PC-9 (cell line): ENCODE results near the gene ABCD4. TPM values are rescaled to one million over a fixed set of nuclear protein-coding genes. Genes with fewer than 3 reads are reported as not detected.
A peak's percentile ranks its signal among the peaks of the same experiment; 100 is the strongest.

ENCODE experiments used
- BruUV-seq: library from RNA; stranded (reverse); fragments of 400-500 nt; replicated peaks from 2 replicates; lab custom pipeline; 2021; lab: Mats Ljungman, UMichigan
- CTCF ChIA-PET: fragments of 300-600 bp; sonication (Branson Sonifier 250); formaldehyde crosslinking; loops from one replicate; lab custom pipeline; 2022; ENCODE audit warnings: antibody characterized with exemption; lab: Charles Lee
- POLR2A ChIA-PET: fragments of 300-600 bp; sonication (Branson Sonifier 250); formaldehyde crosslinking; loops from one replicate; lab custom pipeline; 2022; ENCODE audit warnings: antibody characterized with exemption; ENCODE audit not compliant: unreplicated experiment; lab: Charles Lee
- DNase-seq, 2 experiments: peaks; one replicate each; pipeline versions ENCODE4 v3.0.0 to v3.0.0-alpha.2; 2015 to 2022; ENCODE audit warnings: mixed read lengths in 1 of 2
- H2AFZ ChIP-seq: fragments of 200-600 bp; sonication (generic); 2 replicates; pipeline ENCODE4 v1.8.1; 2017; ENCODE audit warnings: antibody characterized with exemption
- H3F3A ChIP-seq: fragments of 200-600 bp; sonication (generic); 2 replicates; pipeline ENCODE4 v1.8.1; 2017; ENCODE audit warnings: antibody characterized with exemption, mild to moderate bottlenecking, low read depth; ENCODE audit not compliant: insufficient read depth
- H3K27ac ChIP-seq: fragments of 200-600 bp; sonication (generic); 2 replicates; pipeline ENCODE4 v1.6.1; 2016; ENCODE audit warnings: mixed run types
- H3K27me3 ChIP-seq: fragments of 200-600 bp; sonication (generic); 2 replicates; pipeline ENCODE4 v1.6.1; 2016; ENCODE audit warnings: low read depth, mixed run types; ENCODE audit not compliant: insufficient read depth
- H3K36me3 ChIP-seq: fragments of 200-600 bp; sonication (generic); 2 replicates; pipeline ENCODE4 v1.6.1; 2016; ENCODE audit warnings: low read depth, mixed run types
- H3K4me1 ChIP-seq: fragments of 200-600 bp; sonication (generic); replicated peaks from 2 replicates; pipeline ENCODE4 v1.6.1; 2016; ENCODE audit warnings: mixed run types; ENCODE audit not compliant: insufficient read depth
- H3K4me2 ChIP-seq: fragments of 200-600 bp; sonication (generic); 2 replicates; pipeline ENCODE4 v1.6.1; 2017; ENCODE audit warnings: mixed run types
- H3K4me3 ChIP-seq: fragments of 200-600 bp; sonication (generic); 2 replicates; pipeline ENCODE4 v1.6.1; 2016; ENCODE audit warnings: mixed run types
- H3K79me2 ChIP-seq: fragments of 200-600 bp; sonication (generic); 2 replicates; pipeline ENCODE4 v1.6.1; 2017; ENCODE audit warnings: low read depth, mixed run types
- H3K9me2 ChIP-seq: fragments of 200-600 bp; sonication (generic); 2 replicates; pipeline ENCODE4 v1.8.1; 2017; ENCODE audit warnings: mild to moderate bottlenecking; ENCODE audit not compliant: insufficient read depth
- H3K9me3 ChIP-seq: fragments of 200-600 bp; sonication (generic); 2 replicates; pipeline ENCODE4 v1.8.1; 2016; ENCODE audit warnings: low read depth; ENCODE audit not compliant: insufficient read depth
- H4K20me1 ChIP-seq: fragments of 200-600 bp; sonication (generic); 2 replicates; pipeline ENCODE4 v1.8.1; 2017; ENCODE audit not compliant: insufficient read depth
- EZH2 ChIP-seq: fragments of 200-600 bp; sonication (generic); IDR thresholded peaks from 2 replicates; pipeline ENCODE4 v1.8.0; 2017; ENCODE audit warnings: antibody characterized with exemption, low read depth
- intact Hi-C: fragments of 100-400 bp; cut with micrococcal nuclease; formaldehyde crosslinking; loops from one replicate; pipeline ENCODE4 v1.10.0; 2022; ENCODE audit not compliant: unreplicated experiment
- total RNA-seq: library from RNA; stranded (reverse); gene quantifications from 2 replicates; pipeline ENCODE4 v1.2.3, GENCODE V29; 2021
- TF ChIP-seq, protein P1 (sequence below): fragments of 200-600 bp; sonication (generic); conservative IDR thresholded peaks from 2 replicates; pipeline ENCODE4 v1.6.1; 2017; ENCODE audit warnings: mixed run types, antibody characterized with exemption, mild to moderate bottlenecking, moderate library complexity

Gene ABCD4
- total RNA-seq, 1 experiment from 2014 or later = 150 TPM

DNA sequence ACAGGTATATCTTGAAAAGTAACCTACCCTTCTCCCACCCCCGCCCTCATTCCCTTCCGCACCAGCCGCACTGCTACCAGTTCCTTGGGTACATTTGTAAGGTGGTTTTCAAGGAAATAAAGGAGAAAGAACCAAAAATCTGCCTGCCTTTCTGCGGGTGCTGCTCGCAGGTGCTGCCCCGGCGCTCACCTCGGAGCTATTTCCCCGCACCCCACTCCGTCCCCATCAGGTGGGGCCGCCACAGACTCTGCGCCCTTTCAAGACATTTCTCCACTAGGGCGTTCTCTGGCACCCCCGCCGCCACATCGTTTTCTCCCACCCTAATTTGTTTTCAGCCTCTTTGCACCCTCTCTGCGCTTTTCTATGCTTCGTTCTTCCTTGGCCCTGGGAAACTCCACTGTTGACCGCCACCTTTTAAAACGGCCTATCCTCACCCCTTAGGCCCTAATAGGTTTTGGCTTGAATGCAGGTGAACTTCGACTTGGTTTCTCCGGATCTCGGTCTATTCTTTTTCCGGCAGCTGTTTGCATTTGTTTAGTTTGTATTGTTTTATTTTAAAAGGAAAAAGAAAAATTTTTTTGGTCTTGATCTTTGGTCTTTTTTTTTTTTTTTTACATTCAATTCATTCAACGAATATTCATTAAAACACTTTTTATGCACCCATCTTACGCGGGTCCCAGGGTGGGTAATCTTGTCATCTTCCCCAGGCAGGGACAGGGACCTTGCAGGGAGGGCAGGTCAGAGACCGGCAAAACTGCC lies 60.5 kb downstream of the ABCD4 start:
- no TSS peak for BruUV-seq
- Histone ChIP-seq H3F3A (no peaks in the 10 kb centered on the region), H3K4me1 (no peaks in the 10 kb centered on the region), H2AFZ (no peak overlapping the region), H4K20me1 (no peaks in the 10 kb centered on the region), H3K27ac (no peak overlapping the region), H3K79me2 (no peaks in the 10 kb centered on the region), H3K4me2 (no peak overlapping the region), H3K4me3 (no peak overlapping the region), H3K27me3 (peaks cover 77% of the 10 kb centered on the region), H3K36me3 (no peaks in the 10 kb centered on the region), H3K9me3 (no peaks in the 10 kb centered on the region), H3K9me2 (no peaks in the 10 kb centered on the region)
- DNase-seq = no peak
- POLR2A ChIA-PET = interaction anchor here (0.5 kb wide), 1 partner anchor 49 kb away, joined by 14 read pairs; no protein-coding TSS in a partner anchor
- intact Hi-C loops = no loop called here
- CTCF ChIA-PET = interaction anchor here (0.6 to 0.7 kb wide), 3 partner anchors 9 to 367 kb away, joined by 3 to 5 read pairs (median 5); no protein-coding TSS in a partner anchor
- TF ChIP-seq EZH2 = no peak
- TF ChIP-seq, protein P1, sequence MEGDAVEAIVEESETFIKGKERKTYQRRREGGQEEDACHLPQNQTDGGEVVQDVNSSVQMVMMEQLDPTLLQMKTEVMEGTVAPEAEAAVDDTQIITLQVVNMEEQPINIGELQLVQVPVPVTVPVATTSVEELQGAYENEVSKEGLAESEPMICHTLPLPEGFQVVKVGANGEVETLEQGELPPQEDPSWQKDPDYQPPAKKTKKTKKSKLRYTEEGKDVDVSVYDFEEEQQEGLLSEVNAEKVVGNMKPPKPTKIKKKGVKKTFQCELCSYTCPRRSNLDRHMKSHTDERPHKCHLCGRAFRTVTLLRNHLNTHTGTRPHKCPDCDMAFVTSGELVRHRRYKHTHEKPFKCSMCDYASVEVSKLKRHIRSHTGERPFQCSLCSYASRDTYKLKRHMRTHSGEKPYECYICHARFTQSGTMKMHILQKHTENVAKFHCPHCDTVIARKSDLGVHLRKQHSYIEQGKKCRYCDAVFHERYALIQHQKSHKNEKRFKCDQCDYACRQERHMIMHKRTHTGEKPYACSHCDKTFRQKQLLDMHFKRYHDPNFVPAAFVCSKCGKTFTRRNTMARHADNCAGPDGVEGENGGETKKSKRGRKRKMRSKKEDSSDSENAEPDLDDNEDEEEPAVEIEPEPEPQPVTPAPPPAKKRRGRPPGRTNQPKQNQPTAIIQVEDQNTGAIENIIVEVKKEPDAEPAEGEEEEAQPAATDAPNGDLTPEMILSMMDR = no peak

DNA sequence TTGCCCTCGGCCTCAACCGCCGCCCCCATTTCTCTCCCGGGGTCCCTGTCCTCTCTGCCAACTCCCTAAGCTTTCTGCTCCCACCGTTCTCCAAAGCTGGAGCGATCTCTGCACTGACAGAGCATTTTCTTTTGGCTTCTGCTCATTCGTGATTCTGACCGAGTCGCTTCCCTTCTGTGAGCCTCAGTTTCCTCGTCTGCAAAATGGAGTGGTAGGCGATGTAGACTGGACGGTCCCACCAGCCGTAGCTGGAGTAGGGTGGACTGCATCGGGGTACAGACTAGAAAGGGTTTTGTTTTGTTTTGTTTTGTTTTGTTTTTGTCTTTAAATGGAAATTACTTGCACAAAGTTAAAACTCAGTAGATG lies 61.1 kb downstream of the ABCD4 start:
- H3K36me3 ChIP-seq = no peaks in the 10 kb centered on the region
- no peak for DNase-seq
- H3K9me2 ChIP-seq = no peaks in the 10 kb centered on the region
- BruUV-seq = no TSS peak
- no peaks in the 10 kb centered on the region for H3K9me3 ChIP-seq
- 0 out of 2 replicates have a peak, but pooled peaks have one; percentile 53 for TF ChIP-seq EZH2
- TF ChIP-seq, protein P1 = no peak
- H3K4me2 ChIP-seq = no peak overlapping the region
- no peaks in the 10 kb centered on the region for H4K20me1 ChIP-seq
- no peak overlapping the region for H2AFZ ChIP-seq
- intact Hi-C loops = no loop called here
- no peaks in the 10 kb centered on the region for H3K4me1 ChIP-seq
- ChIA-PET POLR2A (interaction anchor here (0.5 kb wide), 1 partner anchor 49 kb away, joined by 14 read pairs; no protein-coding TSS in a partner anchor), CTCF (no interaction called here)
- H3F3A ChIP-seq = no peaks in the 10 kb centered on the region
- no peaks in the 10 kb centered on the region for H3K79me2 ChIP-seq
- H3K27ac ChIP-seq = no peak overlapping the region
- no peak overlapping the region for H3K4me3 ChIP-seq
- H3K27me3 ChIP-seq = peaks cover 80% of the 10 kb centered on the region

DNA sequence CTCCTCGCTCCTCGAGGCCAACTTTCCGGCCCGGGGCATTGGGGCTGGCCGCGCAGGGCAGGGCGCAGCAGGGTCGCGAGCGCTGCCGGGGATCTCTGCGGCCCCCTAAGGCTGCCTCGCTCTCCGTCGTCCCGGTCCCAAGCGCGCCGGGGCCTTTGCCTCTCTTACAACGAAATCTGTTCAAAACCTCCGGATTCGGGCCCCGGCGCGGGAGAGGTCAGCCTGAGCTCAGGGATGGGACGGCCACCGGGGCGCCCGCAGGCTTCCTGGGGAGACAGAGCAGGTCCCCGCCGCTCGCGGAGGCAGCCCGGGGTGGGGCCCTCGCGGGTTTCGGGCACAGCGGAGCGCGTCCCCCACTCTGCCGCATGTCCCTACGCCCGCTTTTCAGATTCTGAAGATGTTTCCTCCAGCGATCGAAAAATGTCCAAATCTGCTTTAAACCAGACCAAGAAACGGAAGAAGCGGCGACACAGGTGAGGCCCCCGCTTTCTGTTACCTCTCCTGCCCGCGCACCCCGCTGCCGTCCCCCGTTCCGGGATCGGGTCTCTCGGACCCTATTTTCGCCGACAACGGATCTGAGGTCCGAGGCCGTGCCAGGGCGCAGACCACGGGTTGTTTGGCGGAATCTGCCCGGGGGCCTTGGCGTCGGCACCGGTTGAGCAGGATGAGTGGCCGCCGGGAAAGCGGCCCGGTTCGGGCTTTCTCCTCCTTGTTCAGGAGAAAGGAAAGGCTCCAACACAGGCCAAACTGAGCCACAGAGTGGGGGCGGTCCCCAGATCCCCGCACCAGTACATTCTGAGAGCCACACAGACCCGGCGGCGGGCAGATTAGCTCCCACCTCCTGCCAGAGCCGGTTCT lies 61.7 kb downstream of the ABCD4 start:
- DNase-seq = no peak
- Histone ChIP-seq H3K4me2 (no peak overlapping the region), H3F3A (no peaks in the 10 kb centered on the region), H3K27me3 (peaks cover 85% of the 10 kb centered on the region), H3K4me1 (no peaks in the 10 kb centered on the region), H3K27ac (no peak overlapping the region), H3K4me3 (no peak overlapping the region), H3K79me2 (no peaks in the 10 kb centered on the region), H2AFZ (no peak overlapping the region), H3K36me3 (no peaks in the 10 kb centered on the region), H3K9me3 (no peaks in the 10 kb centered on the region), H4K20me1 (no peaks in the 10 kb centered on the region), H3K9me2 (no peaks in the 10 kb centered on the region)
- intact Hi-C loops = no loop called here
- TF ChIP-seq EZH2 = no peak
- TF ChIP-seq, protein P1 = no peak
- no TSS peak for BruUV-seq
- ChIA-PET CTCF (no interaction called here), POLR2A (no interaction called here)
